ENCODE data around the gene DMD. TPM values are rescaled to one million over a fixed set of nuclear protein-coding genes. Genes with fewer than 3 reads are reported as not detected.

DMD gene
- total RNA-seq, 1 experiment from 2014 or later, result 19.3 TPM

DNA sequence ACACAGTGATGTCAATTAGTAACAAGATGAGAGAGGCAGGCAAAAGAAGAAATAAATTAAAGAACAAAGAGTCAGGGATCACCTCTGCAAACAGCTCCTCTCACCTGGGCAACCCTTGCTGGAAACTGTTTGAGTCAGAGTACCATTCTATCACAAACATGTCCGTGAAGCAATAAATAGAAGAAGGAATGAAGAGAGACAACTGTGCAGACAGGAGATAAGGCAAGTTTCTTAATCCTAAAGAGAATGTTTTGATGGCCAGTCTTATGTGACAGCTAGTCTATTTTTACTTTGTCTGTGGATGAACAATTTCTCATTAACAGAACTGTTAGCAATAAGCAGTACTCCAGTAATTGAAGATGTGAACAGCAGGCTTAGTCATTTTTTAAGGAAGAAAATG is 422.4 kb downstream of the DMD start:
- POLR2A ChIA-PET, result interaction anchor here (0.6 kb wide), 1 partner anchor 70 kb away, joined by 3 read pairs; no protein-coding TSS in a partner anchor
- Mint-ChIP-seq H3K9me3 (ENCODE audit: unreplicated experiment) (no peaks in the 10 kb centered on the region), H3K4me3 (ENCODE audit: unreplicated experiment) (no peak overlapping the region), H3K27me3 (ENCODE audit: insufficient read depth, unreplicated experiment) (peaks cover under 1% of the 10 kb centered on the region), H3K36me3 (ENCODE audit: insufficient read depth, unreplicated experiment) (no peaks in the 10 kb centered on the region), H3K27ac (ENCODE audit: low read depth, unreplicated experiment) (no peak overlapping the region), H3K4me1 (ENCODE audit: insufficient read depth, unreplicated experiment) (no peaks in the 10 kb centered on the region)
- DNase-seq (ENCODE audit: unreplicated experiment), result no peak
- TF ChIP-seq, protein P1, sequence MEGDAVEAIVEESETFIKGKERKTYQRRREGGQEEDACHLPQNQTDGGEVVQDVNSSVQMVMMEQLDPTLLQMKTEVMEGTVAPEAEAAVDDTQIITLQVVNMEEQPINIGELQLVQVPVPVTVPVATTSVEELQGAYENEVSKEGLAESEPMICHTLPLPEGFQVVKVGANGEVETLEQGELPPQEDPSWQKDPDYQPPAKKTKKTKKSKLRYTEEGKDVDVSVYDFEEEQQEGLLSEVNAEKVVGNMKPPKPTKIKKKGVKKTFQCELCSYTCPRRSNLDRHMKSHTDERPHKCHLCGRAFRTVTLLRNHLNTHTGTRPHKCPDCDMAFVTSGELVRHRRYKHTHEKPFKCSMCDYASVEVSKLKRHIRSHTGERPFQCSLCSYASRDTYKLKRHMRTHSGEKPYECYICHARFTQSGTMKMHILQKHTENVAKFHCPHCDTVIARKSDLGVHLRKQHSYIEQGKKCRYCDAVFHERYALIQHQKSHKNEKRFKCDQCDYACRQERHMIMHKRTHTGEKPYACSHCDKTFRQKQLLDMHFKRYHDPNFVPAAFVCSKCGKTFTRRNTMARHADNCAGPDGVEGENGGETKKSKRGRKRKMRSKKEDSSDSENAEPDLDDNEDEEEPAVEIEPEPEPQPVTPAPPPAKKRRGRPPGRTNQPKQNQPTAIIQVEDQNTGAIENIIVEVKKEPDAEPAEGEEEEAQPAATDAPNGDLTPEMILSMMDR (IDR thresholded peaks at IDR 0.05; ENCODE audit: unreplicated experiment), result no peak
- intact Hi-C loops (cut with micrococcal nuclease), result no loop called here
- BruUV-seq (replicated peaks), result no TSS peak
- CTCF ChIA-PET, result interaction anchor here (0.6 kb wide), 1 partner anchor 30 kb away, joined by 4 read pairs; no protein-coding TSS in a partner anchor

DNA sequence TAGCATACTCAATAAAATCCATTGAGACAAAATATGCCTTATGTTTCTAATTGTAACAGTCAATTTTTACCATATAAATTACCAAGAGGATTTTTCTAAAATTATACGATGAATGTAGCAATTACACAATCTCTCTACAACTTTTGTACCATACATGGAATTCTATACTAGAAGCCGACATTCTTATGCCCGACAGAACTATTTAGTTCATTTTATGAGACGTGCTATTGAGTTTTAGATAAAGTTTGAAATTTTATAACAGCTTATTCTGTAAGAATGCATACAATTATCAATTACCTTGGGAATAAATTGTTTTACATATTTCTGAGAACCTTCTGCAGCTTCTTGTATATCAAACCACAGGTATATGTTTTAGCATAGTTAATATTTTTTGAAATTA is 431.2 kb downstream of the DMD start:
- DNase-seq (ENCODE audit: unreplicated experiment), result no peak
- no peaks in the 10 kb centered on the region for H3K27me3 Mint-ChIP-seq (ENCODE audit: insufficient read depth, unreplicated experiment)
- H3K36me3 Mint-ChIP-seq (ENCODE audit: insufficient read depth, unreplicated experiment), result no peaks in the 10 kb centered on the region
- POLR2A ChIA-PET, result no interaction called here
- BruUV-seq (replicated peaks), result no TSS peak
- CTCF ChIA-PET, result interaction anchor here (0.6 kb wide), 2 partner anchors 95 to 134 kb away, joined by 3 read pairs; no protein-coding TSS in a partner anchor
- TF ChIP-seq, protein P1 (IDR thresholded peaks at IDR 0.05; ENCODE audit: unreplicated experiment), result no peak
- no peaks in the 10 kb centered on the region for H3K9me3 Mint-ChIP-seq (ENCODE audit: unreplicated experiment)
- no peak overlapping the region for H3K4me3 Mint-ChIP-seq (ENCODE audit: unreplicated experiment)
- H3K4me1 Mint-ChIP-seq (ENCODE audit: insufficient read depth, unreplicated experiment), result no peaks in the 10 kb centered on the region
- intact Hi-C loops (cut with micrococcal nuclease), result no loop called here
- H3K27ac Mint-ChIP-seq (ENCODE audit: low read depth, unreplicated experiment), result no peak overlapping the region

DNA sequence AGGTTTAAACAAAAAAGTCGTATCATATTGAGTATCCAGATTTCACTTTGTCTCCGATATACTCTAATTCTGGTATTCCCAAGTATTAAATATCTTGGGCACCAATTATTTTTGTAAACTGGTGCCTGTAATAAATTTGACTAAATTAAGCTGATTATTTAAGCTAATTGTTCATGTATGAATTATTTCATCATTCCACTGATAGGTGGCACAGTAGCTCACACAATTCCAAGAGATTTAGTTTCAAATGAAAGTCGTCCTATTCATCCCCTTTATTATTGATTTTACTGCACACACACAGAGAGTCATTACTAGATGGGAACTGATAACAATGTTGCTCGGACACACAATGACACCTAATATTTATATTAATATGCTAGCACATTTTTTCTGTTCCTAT is 432.4 kb downstream of the DMD start:
- CTCF ChIA-PET, result interaction anchor here (0.8 to 1.2 kb wide), 5 partner anchors 8 to 1496 kb away, joined by 3 to 7 read pairs (median 4); no protein-coding TSS in a partner anchor
- peaks cover 2% of the 10 kb centered on the region for H3K27me3 Mint-ChIP-seq (ENCODE audit: insufficient read depth, unreplicated experiment)
- POLR2A ChIA-PET, result no interaction called here
- DNase-seq (ENCODE audit: unreplicated experiment), result no peak
- no TSS peak for BruUV-seq (replicated peaks)
- intact Hi-C loops (cut with micrococcal nuclease), result loop anchor here (2.0 kb wide), 1 partner anchor 558 kb away; no protein-coding TSS in a partner anchor
- TF ChIP-seq, protein P1 (IDR thresholded peaks at IDR 0.05; ENCODE audit: unreplicated experiment), result no peak
- H3K27ac Mint-ChIP-seq (ENCODE audit: low read depth, unreplicated experiment), result no peak overlapping the region
- no peaks in the 10 kb centered on the region for H3K9me3 Mint-ChIP-seq (ENCODE audit: unreplicated experiment)
- no peaks in the 10 kb centered on the region for H3K36me3 Mint-ChIP-seq (ENCODE audit: insufficient read depth, unreplicated experiment)
- H3K4me1 Mint-ChIP-seq (ENCODE audit: insufficient read depth, unreplicated experiment), result no peaks in the 10 kb centered on the region
- H3K4me3 Mint-ChIP-seq (ENCODE audit: unreplicated experiment), result no peak overlapping the region

DNA sequence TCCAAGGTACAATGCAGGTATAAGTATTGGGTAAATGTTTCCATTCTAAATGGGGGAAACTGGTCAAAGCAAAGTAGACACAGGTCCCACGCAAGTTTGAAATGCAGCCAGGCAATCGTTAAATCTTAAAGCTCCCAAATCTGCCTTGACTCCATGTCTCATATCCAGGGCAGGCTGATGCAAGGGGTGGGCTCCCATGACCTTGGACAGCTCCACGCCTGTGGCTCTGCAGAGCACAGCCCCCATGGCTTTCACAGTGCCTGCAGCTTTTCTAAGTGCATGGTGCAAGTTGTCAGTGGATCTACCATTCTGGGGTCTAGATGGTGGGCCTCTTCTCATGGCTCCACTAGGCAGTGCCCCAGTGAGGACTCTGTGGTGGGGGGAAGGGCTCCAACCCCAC is 436.4 kb downstream of the DMD start:
- CTCF ChIA-PET, result no interaction called here
- intact Hi-C loops (cut with micrococcal nuclease), result no loop called here
- TF ChIP-seq, protein P1 (IDR thresholded peaks at IDR 0.05; ENCODE audit: unreplicated experiment), result no peak
- Mint-ChIP-seq H3K36me3 (ENCODE audit: insufficient read depth, unreplicated experiment) (no peaks in the 10 kb centered on the region), H3K9me3 (ENCODE audit: unreplicated experiment) (no peaks in the 10 kb centered on the region), H3K27ac (ENCODE audit: low read depth, unreplicated experiment) (no peak overlapping the region), H3K27me3 (ENCODE audit: insufficient read depth, unreplicated experiment) (peaks cover 31% of the 10 kb centered on the region), H3K4me3 (ENCODE audit: unreplicated experiment) (no peak overlapping the region), H3K4me1 (ENCODE audit: insufficient read depth, unreplicated experiment) (no peaks in the 10 kb centered on the region)
- POLR2A ChIA-PET, result interaction anchor here (0.6 kb wide), 1 partner anchor 258 kb away, joined by 3 read pairs; no protein-coding TSS in a partner anchor
- no TSS peak for BruUV-seq (replicated peaks)
- no peak for DNase-seq (ENCODE audit: unreplicated experiment)

Measured in MCF 10A (cell line).